Bronchial smooth muscle cell (primary cell): Measurements from ENCODE around the gene MAOB. TPM values are rescaled to one million over a fixed set of nuclear protein-coding genes. Genes with fewer than 3 reads are reported as not detected.

Experiments used
- total RNA-seq: library from RNA; depleted of rRNA; stranded (reverse); fragments of >200 nt; gene quantifications from 2 replicates; pipeline ENCODE4 v1.2.1, GENCODE V29; 2014

The MAOB gene
- 1.0 and 5.5 TPM in 2 replicates for total RNA-seq

DNA sequence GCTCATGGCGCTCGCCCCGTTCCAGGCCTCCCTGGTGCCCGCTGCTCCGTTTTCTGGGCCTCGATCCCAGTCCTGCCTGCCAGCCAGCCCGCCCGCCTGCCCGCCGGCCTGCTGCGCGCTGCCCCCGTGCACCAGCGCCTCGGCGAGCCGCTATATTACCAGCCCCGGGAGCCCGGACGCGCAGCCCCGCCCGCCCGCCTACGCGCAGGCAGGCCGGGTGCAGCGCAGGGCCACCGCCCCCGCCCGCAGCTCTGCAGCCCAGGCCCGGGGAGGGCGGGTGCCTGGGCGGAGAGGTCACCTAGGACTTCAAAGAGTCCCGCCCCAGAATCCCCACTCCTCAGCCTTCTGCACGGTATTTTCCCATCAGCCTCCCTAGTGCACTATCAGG is at the start of gene MAOB:
Gene MAOB (minus strand): TSS at position 157 of the 388 bp plus-strand sequence. CDS start 151 bp downstream, at position 6.

Other genes starting within 250 kb of the MAOB start
- gene MAOA, start 226.2 kb downstream of the MAOB start, total RNA-seq, result 7.0 and 19.9 TPM in 2 replicates
- gene NDP, start 90.9 kb upstream of the MAOB start, total RNA-seq, result 0.34 and 2.0 TPM in 2 replicates